Naive thymus-derived CD4-positive, alpha-beta T cell (primary cell): ENCODE measurements around the gene L2HGDH. TPM values are rescaled to one million over a fixed set of nuclear protein-coding genes. Genes with fewer than 3 reads are reported as not detected.
A peak's percentile ranks its signal among the peaks of the same experiment; 100 is the strongest.

ENCODE experiments used
- ATAC-seq: fragments of 150-1000 bp; cut with Tn5 transposase; 2 replicates; pipeline ENCODE4 v1.10.0; 2021; ENCODE audit warnings: mild to moderate bottlenecking, moderate library complexity
- CTCF ChIA-PET: fragments of 350-600 bp; sonication (Branson Sonifier 250); formaldehyde crosslinking; loops from one replicate; lab custom pipeline; 2021; ENCODE audit warnings: antibody characterized with exemption; lab: Charles Lee
- POLR2A ChIA-PET: fragments of 350-600 bp; sonication (Branson Sonifier 250); formaldehyde crosslinking; loops from one replicate; lab custom pipeline; 2021; ENCODE audit warnings: antibody characterized with exemption, inconsistent platforms; lab: Charles Lee
- DNase-seq, 9 donors: peaks; one replicate each; pipeline versions ENCODE4 v3.0.0 to v3.0.0-alpha.2; 2020 to 2022; ENCODE audit warnings: mixed read lengths in 1 of 9
- H3K27ac ChIP-seq: one replicate; pipeline ENCODE4 v1.7.0; 2013; ENCODE audit warnings: mild to moderate bottlenecking, low read depth, low read length, moderate library complexity
- H3K27me3 ChIP-seq, 2 donors: one replicate each; pipeline ENCODE4 v1.7.0; 2013; ENCODE audit warnings: low read length in 2 of 2, mild to moderate bottlenecking in 2 of 2, moderate library complexity in 2 of 2; ENCODE audit not compliant: control insufficient read depth in 2 of 2, insufficient read depth in 2 of 2
- H3K36me3 ChIP-seq, 3 experiments: 1 replicate in 2 of 3; 2 replicates in 1 of 3; pipeline ENCODE4 v1.7.0; 2013; ENCODE audit warnings: low read length in 3 of 3, mild to moderate bottlenecking in 3 of 3, moderate library complexity in 1 of 3; ENCODE audit not compliant: insufficient read depth in 3 of 3, control insufficient read depth in 2 of 3
- H3K4me1 ChIP-seq, 2 donors: one replicate each; pipeline ENCODE4 v1.7.0; 2013; ENCODE audit warnings: low read length in 2 of 2, mild to moderate bottlenecking in 2 of 2, moderate library complexity in 1 of 2; ENCODE audit not compliant: control insufficient read depth in 2 of 2, insufficient read depth in 2 of 2
- H3K4me3 ChIP-seq: 2 replicates; pipeline ENCODE4 v1.7.0; 2013; ENCODE audit warnings: mild to moderate bottlenecking, low read length
- H3K9me3 ChIP-seq, 3 experiments: 1 replicate in 2 of 3; 2 replicates in 1 of 3; pipeline ENCODE4 v1.7.0; 2013; ENCODE audit warnings: low read length in 3 of 3; ENCODE audit not compliant: control insufficient read depth in 2 of 3
- H3K27ac Mint-ChIP-seq, 9 donors: one replicate each; pipeline ENCODE4 v1.8.0; 2020 to 2022; ENCODE audit warnings: mixed read lengths in 9 of 9, mild to moderate bottlenecking in 8 of 9, moderate library complexity in 5 of 9, inconsistent platforms in 2 of 9
- H3K27me3 Mint-ChIP-seq, 5 donors: one replicate each; pipeline ENCODE4 v1.8.0; 2021 to 2022; ENCODE audit warnings: mixed read lengths in 5 of 5, mild to moderate bottlenecking in 1 of 5
- H3K36me3 Mint-ChIP-seq, 5 donors: one replicate each; pipeline ENCODE4 v1.8.0; 2020 to 2022; ENCODE audit warnings: mixed read lengths in 5 of 5, mild to moderate bottlenecking in 3 of 5, inconsistent platforms in 1 of 5
- H3K4me1 Mint-ChIP-seq, 7 donors: one replicate each; pipeline ENCODE4 v1.8.0; 2020 to 2022; ENCODE audit warnings: mixed read lengths in 7 of 7, mild to moderate bottlenecking in 3 of 7, inconsistent platforms in 1 of 7
- H3K4me3 Mint-ChIP-seq, 10 donors: one replicate each; pipeline ENCODE4 v1.8.0; 2020 to 2022; ENCODE audit warnings: mild to moderate bottlenecking in 10 of 10, mixed read lengths in 10 of 10, moderate library complexity in 6 of 10, inconsistent platforms in 2 of 10
- H3K9me3 Mint-ChIP-seq, 11 donors: one replicate each; pipeline ENCODE4 v1.8.0; 2020 to 2022; ENCODE audit warnings: mixed read lengths in 11 of 11, mild to moderate bottlenecking in 4 of 11, inconsistent platforms in 1 of 11, moderate library complexity in 1 of 11
- intact Hi-C, 2 donors: fragments of 100-400 bp; cut with micrococcal nuclease; formaldehyde crosslinking; loops; one replicate each; pipeline ENCODE4 v1.15.1; 2023
- polyA plus RNA-seq, 2 donors: library from polyadenylated mRNA; unstranded; fragments of 300-500 nt; fragmentation: Illumina TruSeq; gene quantifications; one replicate each; pipeline ENCODE4 v1.2.3, GENCODE V29; 2021
- total RNA-seq, 6 experiments: library from RNA in 5 of 6; stranded (reverse) in 5 of 6; gene quantifications; 1 replicate in 5 of 6; 2 replicates in 1 of 6; pipeline ENCODE4 v1.2.3 and lab custom pipeline; 2021 to 2026

Gene L2HGDH
- total and polyA plus RNA-seq, 7 experiments from 2014 or later = 3.0 to 10.1 (median 4.8) TPM

- Histone ChIP-seq H3K36me3 (peaks cover 0 to 3% (median 0%) of the 10 kb centered on the region in 3 experiments), H3K27me3 (no peaks in the 10 kb centered on the region), H3K9me3 (no peaks in the 10 kb centered on the region), H3K4me1 (peaks cover 9 to 18% of the 10 kb centered on the region in 2 donors), H3K4me3 (peak overlapping the region; percentile 56), H3K27ac (peak overlapping the region; percentile 81)
- ATAC-seq (peak; percentile 3), DNase-seq (peak in 8 of 9 donors; percentile 11 to 68 (median 60))
- peaks cover 0 to 9% (median 0%) of the 10 kb centered on the region in 11 donors for H3K9me3 Mint-ChIP-seq
- H3K36me3 Mint-ChIP-seq = peaks cover 0 to 16% (median 3%) of the 10 kb centered on the region in 5 donors
- POLR2A ChIA-PET = interaction anchor here (0.6 to 1.9 kb wide), 6 partner anchors 81 to 463 kb away, joined by 4 to 5 read pairs (median 5); partner anchors contain the start of genes DMAC2L, KLHDC2, L2HGDH and NEMF
- H3K27ac Mint-ChIP-seq = peak overlapping the region; percentile 90 to 96 (median 95)
- peak overlapping the region; percentile 80 to 97 (median 91) for H3K4me3 Mint-ChIP-seq
- intact Hi-C loops = loop anchor here (1.0 to 10.0 kb wide), 19 partner anchors 16 to 645 kb away; partner anchors contain the start of genes DMAC2L (in 2 of the 2), L2HGDH (in 2 of the 2), MAP4K5 (in 2 of the 2) and MGAT2 (in 2 of the 2)
- no peaks in the 10 kb centered on the region for H3K27me3 Mint-ChIP-seq
- CTCF ChIA-PET = interaction anchor here (1.2 kb wide), 1 partner anchor 369 kb away, joined by 3 read pairs; no protein-coding TSS in a partner anchor
- H3K4me1 Mint-ChIP-seq = peaks cover 27 to 55% (median 50%) of the 10 kb centered on the region in 7 donors
Measured at GRCh38 chr14:50230701-50231474, 81.1 kb downstream of the L2HGDH start.

DNA sequence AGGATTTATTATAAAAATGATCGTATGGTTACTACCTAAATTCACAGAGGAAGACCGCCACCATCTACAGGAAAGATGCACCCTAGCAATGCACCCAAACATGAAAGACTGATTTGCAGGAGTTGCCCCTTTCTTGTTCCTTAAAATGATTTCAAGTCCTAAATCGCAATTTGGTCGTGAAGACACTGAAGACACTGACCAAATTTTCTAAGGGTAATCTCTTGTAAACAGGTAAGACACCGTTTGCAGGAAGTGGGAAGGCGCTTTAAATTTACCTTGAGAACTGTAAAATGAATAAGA lies 81.7 kb downstream of the L2HGDH start:
- ChIA-PET CTCF (no interaction called here), POLR2A (interaction anchor here (1.2 kb wide), 1 partner anchor 462 kb away, joined by 5 read pairs; the partner anchor contains the start of gene KLHDC2)
- H3K36me3 ChIP-seq = peaks cover 0 to 3% (median 0%) of the 10 kb centered on the region in 3 experiments
- peak overlapping the region; percentile 81 for H3K27ac ChIP-seq
- H3K4me3 Mint-ChIP-seq = peak overlapping the region; percentile 80 to 97 (median 91)
- intact Hi-C loops = loop anchor here (1.0 to 10.0 kb wide), 12 partner anchors 16 to 608 kb away; partner anchors contain the start of genes MGAT2 (in 2 of the 2), RPL36AL (in 2 of the 2), KLHDC1 (in 1 of the 2) and KLHDC2 (in 1 of the 2)
- peaks cover 0 to 12% (median 3%) of the 10 kb centered on the region in 5 donors for H3K36me3 Mint-ChIP-seq
- peak overlapping the region; percentile 90 to 96 (median 95) for H3K27ac Mint-ChIP-seq
- H3K9me3 ChIP-seq = no peaks in the 10 kb centered on the region
- peaks cover 9 to 23% of the 10 kb centered on the region in 2 donors for H3K4me1 ChIP-seq
- DNase-seq = no peak
- no peaks in the 10 kb centered on the region for H3K27me3 Mint-ChIP-seq
- H3K4me3 ChIP-seq = peak overlapping the region; percentile 56
- H3K27me3 ChIP-seq = no peaks in the 10 kb centered on the region
- H3K9me3 Mint-ChIP-seq = peaks cover 0 to 5% (median 0%) of the 10 kb centered on the region in 11 donors
- ATAC-seq = no peak
- H3K4me1 Mint-ChIP-seq = peaks cover 32 to 61% (median 55%) of the 10 kb centered on the region in 7 donors

GRCh38 chr14:50229681-50230080 lies 82.3 kb downstream of the L2HGDH start:
- Mint-ChIP-seq H3K27ac (peak overlapping the region in 8 of 9 donors; percentile 21 to 95 (median 90)), H3K9me3 (peaks cover 0 to 5% (median 0%) of the 10 kb centered on the region in 11 donors), H3K36me3 (peaks cover 0 to 8% (median 3%) of the 10 kb centered on the region in 5 donors), H3K27me3 (no peaks in the 10 kb centered on the region), H3K4me1 (peaks cover 32 to 67% (median 59%) of the 10 kb centered on the region in 7 donors), H3K4me3 (peak overlapping the region in 9 of 10 donors; percentile 80 to 97 (median 92))
- Histone ChIP-seq H3K4me3 (no peak overlapping the region), H3K27ac (peak overlapping the region; percentile 81), H3K9me3 (no peaks in the 10 kb centered on the region), H3K4me1 (peaks cover 9 to 23% of the 10 kb centered on the region in 2 donors), H3K27me3 (no peaks in the 10 kb centered on the region), H3K36me3 (peaks cover 0 to 3% (median 0%) of the 10 kb centered on the region in 3 experiments)
- DNase-seq = no peak
- POLR2A ChIA-PET = interaction anchor here (0.6 to 1.3 kb wide), 2 partner anchors 104 to 378 kb away, joined by 3 read pairs; partner anchors contain the start of gene NEMF
- CTCF ChIA-PET = interaction anchor here (0.6 kb wide), 1 partner anchor 96 kb away, joined by 3 read pairs; no protein-coding TSS in a partner anchor
- intact Hi-C loops = loop anchor here (1.0 to 10.0 kb wide), 12 partner anchors 15 to 607 kb away; partner anchors contain the start of genes MGAT2 (in 2 of the 2), RPL36AL (in 2 of the 2), KLHDC1 (in 1 of the 2) and KLHDC2 (in 1 of the 2)
- ATAC-seq = no peak

DNA sequence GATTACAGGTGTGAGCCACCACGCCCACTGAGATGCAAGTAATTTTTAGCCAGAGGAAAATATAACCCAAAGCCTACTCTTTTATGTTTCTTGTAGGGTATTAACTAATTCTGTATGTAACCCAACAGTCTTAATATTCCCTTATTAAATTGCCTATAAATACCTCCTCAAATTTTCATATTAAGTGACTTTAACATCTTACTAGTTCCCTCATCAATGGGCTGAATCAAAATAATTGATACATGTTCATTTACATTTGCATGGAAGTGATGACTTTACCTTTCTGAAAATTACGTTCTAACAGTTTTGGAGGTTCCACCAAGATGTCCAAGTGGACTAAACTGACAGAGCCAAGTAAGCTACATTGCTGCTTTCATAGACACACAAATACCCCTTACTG lies 83.7 kb downstream of the L2HGDH start:
- Histone ChIP-seq H3K4me3 (no peak overlapping the region), H3K4me1 (peaks cover 10 to 18% of the 10 kb centered on the region in 2 donors), H3K36me3 (peaks cover 0 to 3% (median 0%) of the 10 kb centered on the region in 3 experiments), H3K27me3 (no peaks in the 10 kb centered on the region), H3K9me3 (no peaks in the 10 kb centered on the region), H3K27ac (no peak overlapping the region)
- Mint-ChIP-seq H3K4me3 (peak overlapping the region in 5 of 10 donors; percentile 23 to 97 (median 50)), H3K4me1 (peaks cover 32 to 76% (median 64%) of the 10 kb centered on the region in 7 donors), H3K36me3 (peaks cover 0 to 12% (median 3%) of the 10 kb centered on the region in 5 donors), H3K27me3 (no peaks in the 10 kb centered on the region), H3K9me3 (peaks cover 0 to 5% (median 0%) of the 10 kb centered on the region in 11 donors), H3K27ac (peak overlapping the region in 5 of 9 donors; percentile 20 to 95 (median 62))
- intact Hi-C loops = no loop called here
- ChIA-PET POLR2A (interaction anchor here (0.5 to 1.4 kb wide), 2 partner anchors 12 to 24 kb away, joined by 5 to 6 read pairs; no protein-coding TSS in a partner anchor), CTCF (no interaction called here)
- ATAC-seq (no peak), DNase-seq (no peak)

DNA sequence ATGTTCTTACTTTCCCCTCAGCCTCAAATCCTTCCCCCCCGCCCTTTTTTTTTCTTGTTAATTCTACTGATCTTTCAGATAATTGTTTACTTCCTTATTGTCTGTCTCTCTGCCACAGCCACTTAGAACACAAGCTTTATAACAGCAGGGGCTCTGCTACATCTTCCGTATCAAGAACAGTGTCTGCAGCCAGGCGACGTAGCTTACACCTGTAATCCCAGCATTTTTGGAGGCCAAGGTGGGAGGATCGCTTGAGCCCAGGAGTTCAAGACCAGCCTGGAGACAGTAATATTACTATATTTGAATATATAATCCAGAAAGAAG lies 86.1 kb downstream of the L2HGDH start:
- H3K4me1 ChIP-seq = peaks cover 9 to 17% of the 10 kb centered on the region in 2 donors
- H3K36me3 ChIP-seq = peaks cover 0 to 2% (median 0%) of the 10 kb centered on the region in 3 experiments
- no peak for DNase-seq
- H3K36me3 Mint-ChIP-seq = peaks cover 0 to 19% (median 9%) of the 10 kb centered on the region in 5 donors
- no peaks in the 10 kb centered on the region for H3K27me3 ChIP-seq
- no peak overlapping the region for H3K4me3 ChIP-seq
- no peaks in the 10 kb centered on the region for H3K27me3 Mint-ChIP-seq
- H3K27ac Mint-ChIP-seq = peak overlapping the region in 8 of 9 donors; percentile 44 to 82 (median 70)
- ChIA-PET CTCF (interaction anchor here (0.7 kb wide), 1 partner anchor 333 kb away, joined by 3 read pairs; the partner anchor contains the start of gene ARF6), POLR2A (no interaction called here)
- peak; percentile 46 for ATAC-seq
- H3K27ac ChIP-seq = no peak overlapping the region
- no peaks in the 10 kb centered on the region for H3K9me3 ChIP-seq
- peaks cover 44 to 87% (median 73%) of the 10 kb centered on the region in 7 donors for H3K4me1 Mint-ChIP-seq
- H3K4me3 Mint-ChIP-seq = peak overlapping the region in 8 of 10 donors; percentile 3 to 59 (median 26)
- peaks cover 0 to 5% (median 0%) of the 10 kb centered on the region in 11 donors for H3K9me3 Mint-ChIP-seq
- intact Hi-C loops = no loop called here
